Adrenal gland (tissue), 5 donors: ENCODE results near the gene JTB.

Source experiments
- CTCF ChIP-seq, 6 experiments: fragments of 450-650 bp in 4 of 6; fragments of 200-600 bp in 2 of 6; sonication (generic) in 1 of 6; IDR thresholded peaks; 1 replicate in 5 of 6; 2 replicates in 1 of 6; pipeline versions ENCODE4 v1.5.1 to v1.8.0; 2016 to 2021; ENCODE audit warnings: antibody characterized with exemption in 6 of 6, mild to moderate bottlenecking in 2 of 6, moderate library complexity in 1 of 6
- POLR2A ChIP-seq, 2 donors: fragments of 450-650 bp; IDR thresholded peaks; one replicate each; pipeline ENCODE4 v1.6.1; 2017; ENCODE audit warnings: antibody characterized with exemption in 2 of 2, mild to moderate bottlenecking in 2 of 2, moderate library complexity in 1 of 2
- donor health status: DM: no; HTN: no; CAD: no.

- no peak for TF ChIP-seq CTCF (IDR thresholded peaks at IDR 0.05)
- TF ChIP-seq POLR2A (IDR thresholded peaks at IDR 0.05), result no peak
Observed at GRCh38 chr1:153976819-153977249, 640 bp downstream of the JTB start.
